Skin epidermis (tissue), 12 donors: ENCODE results near the gene TOGARAM2.
A peak's percentile ranks its signal among the peaks of the same experiment; 100 is the strongest.

Experiments
- H3K27ac ChIP-seq, 21 experiments: fragments of 200-600 bp; sonication (generic) in 11 of 21; one replicate each; pipeline ENCODE4 v1.5.0; 2020; ENCODE audit warnings: mild to moderate bottlenecking in 3 of 21, inconsistent platforms in 2 of 21, moderate library complexity in 2 of 21
- H3K4me3 ChIP-seq, 7 experiments: fragments of 200-600 bp; sonication (generic) in 2 of 7; one replicate each; pipeline ENCODE4 v1.5.0; 2020; ENCODE audit warnings: inconsistent platforms in 2 of 7, mild to moderate bottlenecking in 2 of 7, moderate library complexity in 1 of 7

TOGARAM2 gene

DNA sequence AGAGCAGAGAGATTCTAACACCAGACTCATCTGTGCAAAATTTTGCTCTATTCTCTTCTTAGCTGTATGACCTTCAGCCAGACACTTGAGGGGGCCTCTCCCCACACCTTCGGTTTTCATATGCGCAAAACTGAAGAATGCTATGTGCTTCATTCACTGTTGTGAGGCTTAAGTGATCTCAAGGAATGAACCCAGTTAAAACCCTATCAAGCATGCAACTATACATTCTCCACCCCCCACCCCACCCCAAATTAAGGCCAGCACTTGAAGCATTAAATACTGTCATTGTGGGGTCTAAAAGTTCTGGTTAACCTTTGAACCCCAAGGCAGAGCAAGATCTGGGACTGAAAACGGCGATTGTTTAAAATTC, 83.2 kb downstream of the TOGARAM2 start:
- peak overlapping the region in 19 of 21 experiments; percentile 37 to 89 (median 81) for H3K27ac ChIP-seq
- H3K4me3 ChIP-seq, result peak overlapping the region in 1 of 7 experiments; percentile 11

DNA sequence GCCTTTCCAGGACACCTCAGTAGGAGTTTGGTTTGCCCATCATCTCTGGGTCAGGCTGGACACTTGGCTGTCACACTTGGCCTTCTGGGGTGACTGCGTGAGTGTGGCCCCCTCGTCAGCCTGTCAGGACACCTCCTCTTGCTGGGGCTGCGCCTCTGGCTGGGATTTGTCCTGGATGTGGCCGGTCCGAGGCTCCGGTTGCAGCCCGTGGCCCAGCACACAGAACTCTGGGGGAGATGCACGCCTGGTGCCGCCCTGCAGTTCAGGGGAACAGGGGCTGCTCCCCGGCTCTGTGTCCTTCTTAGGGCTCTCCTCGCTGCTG, 83.6 kb downstream of the TOGARAM2 start:
- Histone ChIP-seq H3K27ac (peak overlapping the region in 20 of 21 experiments; percentile 33 to 89 (median 81)), H3K4me3 (peak overlapping the region in 1 of 7 experiments; percentile 11)

DNA sequence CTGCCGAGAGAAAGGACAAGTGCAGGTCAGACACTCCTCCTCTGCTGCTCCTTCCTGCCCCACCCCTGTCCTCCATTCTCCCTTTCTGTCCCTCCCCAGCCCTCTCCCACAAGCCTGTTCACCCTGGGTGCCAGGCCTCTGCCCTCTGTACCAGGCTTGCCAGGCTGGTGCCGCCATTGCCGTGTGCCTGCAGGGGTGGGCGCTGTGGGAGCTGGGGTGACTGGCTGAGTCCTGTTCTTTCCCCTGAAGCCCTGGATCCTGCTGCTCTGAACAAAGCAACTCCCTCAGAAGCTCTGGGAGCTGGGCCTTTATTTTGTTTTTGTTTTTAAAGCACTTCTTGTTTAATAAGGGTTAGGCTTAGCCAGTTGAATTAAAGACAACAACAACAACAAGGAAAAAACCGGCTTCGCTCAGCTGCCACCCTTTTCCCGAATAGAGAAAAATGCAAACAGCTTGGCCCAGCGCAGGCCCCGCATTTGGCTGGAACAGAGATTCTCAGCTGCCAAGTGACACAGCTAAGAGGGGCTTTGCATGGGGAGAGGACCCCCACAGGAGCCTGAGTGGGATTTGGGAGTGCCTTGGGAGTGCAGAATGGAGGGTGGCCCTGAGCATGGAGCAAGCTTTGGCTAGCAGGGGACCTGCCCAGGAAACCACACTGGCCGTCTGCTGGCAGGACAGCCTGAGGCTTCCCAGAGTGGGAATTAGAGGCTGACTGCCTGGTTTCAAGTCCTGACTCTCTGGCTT, 84.1 kb downstream of the TOGARAM2 start:
- peak overlapping the region in 20 of 21 experiments; percentile 33 to 89 (median 81) for H3K27ac ChIP-seq
- peak overlapping the region in 1 of 7 experiments; percentile 11 for H3K4me3 ChIP-seq

DNA sequence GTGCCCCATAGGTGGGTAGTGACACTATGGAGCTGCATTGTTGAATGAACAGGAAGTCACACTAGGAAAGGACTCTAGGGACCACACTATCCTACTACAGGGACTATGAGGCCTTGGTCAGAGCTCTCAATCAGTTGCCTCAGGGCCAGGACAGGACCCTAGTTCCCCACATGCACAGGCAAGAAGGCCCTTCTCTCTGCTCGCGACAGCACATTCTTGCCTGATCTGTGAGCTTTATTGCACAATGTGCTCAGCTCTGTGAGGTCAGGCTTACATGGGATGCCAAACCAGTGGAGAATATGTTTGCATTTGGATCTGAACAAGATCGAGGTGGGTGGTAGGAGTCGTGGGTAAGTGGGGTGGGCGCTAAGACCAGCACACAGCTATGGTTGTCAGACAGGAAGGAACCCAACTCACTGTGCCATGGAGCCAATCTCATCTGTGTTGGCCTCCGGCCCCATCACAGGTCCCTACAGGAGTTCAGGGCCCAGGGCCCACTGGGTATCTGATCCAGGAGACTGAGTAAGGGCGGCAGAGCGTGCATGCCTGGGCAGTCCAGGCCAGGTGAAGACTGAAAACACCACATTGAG, 85.3 kb downstream of the TOGARAM2 start:
- Histone ChIP-seq H3K27ac (peak overlapping the region in 20 of 21 experiments; percentile 35 to 89 (median 81)), H3K4me3 (no peak overlapping the region)

DNA sequence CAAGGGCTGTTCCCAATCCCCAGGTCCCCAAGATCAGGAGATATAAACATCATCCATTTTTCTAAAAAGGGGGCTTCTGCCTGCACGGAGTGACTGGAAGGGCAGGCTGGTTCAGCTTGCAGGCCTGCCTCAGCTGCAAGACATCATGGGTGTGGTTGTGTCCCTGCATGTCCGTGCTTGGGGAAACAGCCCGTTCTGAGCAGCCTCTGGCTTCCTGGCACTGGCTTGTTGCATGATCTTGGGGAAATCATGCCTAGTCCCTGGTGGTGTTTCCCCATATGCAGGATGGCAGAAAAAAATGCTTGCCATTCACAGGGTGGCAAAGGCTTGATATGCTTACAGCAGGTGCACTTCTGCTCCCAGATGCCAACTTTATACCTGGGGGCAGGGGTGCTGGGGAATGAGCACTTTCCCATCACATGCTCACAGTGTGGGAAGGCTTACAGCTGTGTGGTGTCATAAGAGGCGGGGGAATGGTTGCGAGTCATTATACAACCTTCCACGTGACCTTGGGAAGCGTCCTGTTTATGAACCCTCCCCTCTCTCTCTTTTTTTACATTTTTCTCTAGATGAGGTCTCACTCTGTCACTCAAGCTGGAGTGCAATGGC, 86.0 kb downstream of the TOGARAM2 start:
- Histone ChIP-seq H3K27ac (peak overlapping the region in 20 of 21 experiments; percentile 35 to 89 (median 81)), H3K4me3 (no peak overlapping the region)

DNA sequence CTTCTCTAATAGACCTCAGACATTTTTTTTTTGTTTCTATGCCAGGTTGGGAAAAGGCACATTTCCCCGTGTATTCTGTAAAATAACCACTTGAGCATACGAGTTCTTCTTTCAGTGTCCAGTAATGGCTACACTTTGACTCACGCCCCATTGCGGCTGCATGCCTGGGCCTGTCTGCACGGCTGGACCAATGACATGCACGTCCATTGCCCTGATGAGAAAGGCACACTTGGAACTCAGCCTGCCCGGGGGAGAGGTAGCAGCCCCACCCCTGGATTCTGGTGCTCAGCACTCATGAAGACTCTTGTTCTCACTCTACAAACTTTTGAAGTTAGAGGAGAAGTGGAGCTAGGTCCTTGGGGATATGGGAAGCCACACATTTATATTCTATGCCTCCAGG, 87.4 kb downstream of the TOGARAM2 start:
- H3K27ac ChIP-seq, result peak overlapping the region in 1 of 21 experiments; percentile 89
- no peak overlapping the region for H3K4me3 ChIP-seq

DNA sequence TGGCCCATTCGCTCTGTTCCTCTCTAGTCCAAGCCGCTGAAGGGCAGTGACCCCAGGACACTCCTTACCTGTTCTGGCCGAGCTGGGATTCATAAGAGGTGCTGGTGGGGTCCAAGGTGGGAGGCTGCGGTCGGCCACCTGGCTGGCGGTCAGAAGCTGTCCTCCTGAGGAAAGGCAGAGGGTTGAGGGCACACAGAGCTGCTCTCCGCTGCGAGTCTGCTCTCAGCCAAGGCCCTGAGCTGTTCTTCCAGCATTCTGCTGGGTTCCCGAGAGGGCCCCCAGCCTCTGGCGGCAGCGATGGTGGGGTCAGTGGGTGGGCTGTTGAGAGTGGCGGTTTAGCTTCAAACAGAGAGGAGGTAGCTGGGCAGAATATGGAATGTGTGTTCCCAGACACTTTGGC, 89.4 kb downstream of the TOGARAM2 start:
- H3K27ac ChIP-seq, result no peak overlapping the region
- H3K4me3 ChIP-seq, result no peak overlapping the region

DNA sequence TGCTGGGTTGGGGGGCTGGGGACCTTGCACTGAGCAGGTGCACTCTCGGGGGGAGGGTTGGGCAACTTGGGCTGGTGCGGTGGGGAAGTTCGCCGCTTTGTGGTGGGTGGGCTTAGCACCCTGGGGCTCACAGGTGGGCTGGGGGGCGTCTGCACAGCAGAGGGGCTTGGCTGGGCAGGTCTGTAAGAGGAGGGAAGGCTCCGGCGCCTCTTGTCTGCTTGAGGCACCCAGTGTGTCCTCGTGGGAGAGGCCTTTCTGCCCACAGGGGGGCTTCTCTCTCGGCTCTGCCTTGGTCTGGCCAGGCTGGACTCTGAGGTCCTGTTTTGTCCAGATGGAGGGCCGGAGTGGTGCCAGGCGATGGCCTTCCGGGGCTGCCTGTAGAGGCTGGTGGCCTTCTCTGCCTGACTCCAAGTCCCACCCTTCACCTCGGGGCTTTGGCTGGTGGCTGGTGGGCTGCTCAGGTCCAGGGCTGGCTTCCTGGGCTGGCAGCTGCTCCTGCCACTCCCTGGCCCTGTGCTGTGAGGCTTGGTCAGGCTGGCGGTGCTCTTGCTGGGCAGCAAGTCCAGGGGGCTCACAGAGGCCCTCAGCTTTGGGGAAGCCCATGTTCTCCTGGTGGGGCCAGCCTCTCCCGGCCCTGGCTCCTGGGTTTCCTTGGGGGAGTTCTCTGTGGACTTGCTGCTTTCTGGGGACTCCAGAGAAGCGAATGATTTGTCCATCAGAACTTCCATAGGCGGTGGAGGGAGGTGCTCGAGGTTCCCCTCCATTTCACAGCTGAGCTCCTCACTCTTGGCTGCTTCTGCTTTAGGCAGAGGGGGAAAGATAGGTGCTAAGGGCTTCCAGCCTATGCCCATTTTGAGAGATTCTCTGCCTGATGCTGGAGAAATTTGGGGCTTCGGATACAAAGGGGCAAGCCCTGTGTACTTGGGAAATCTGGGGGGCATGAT, 90.2 kb downstream of the TOGARAM2 start:
- no peak overlapping the region for H3K27ac ChIP-seq
- no peak overlapping the region for H3K4me3 ChIP-seq

DNA sequence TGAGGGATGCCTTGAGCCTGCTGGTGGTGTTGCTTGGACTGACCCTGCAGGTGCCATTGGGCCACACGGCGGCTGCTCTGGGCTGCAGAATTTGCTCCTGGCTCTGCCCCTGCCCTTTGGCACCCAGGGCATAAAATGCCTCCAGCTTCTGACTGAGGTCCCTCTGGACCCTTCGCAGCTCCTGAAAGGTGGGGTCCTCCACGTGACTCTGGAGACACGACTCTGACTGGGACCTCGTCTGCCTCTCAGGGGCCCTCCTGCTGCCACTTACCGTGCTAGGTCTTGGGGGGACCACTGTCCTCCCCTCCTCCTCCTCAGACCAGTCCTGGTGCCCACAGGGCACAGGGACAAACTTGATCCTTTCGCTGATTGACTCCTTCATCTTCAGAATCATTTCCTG, 91.2 kb downstream of the TOGARAM2 start:
- Histone ChIP-seq H3K4me3 (no peak overlapping the region), H3K27ac (no peak overlapping the region)

DNA sequence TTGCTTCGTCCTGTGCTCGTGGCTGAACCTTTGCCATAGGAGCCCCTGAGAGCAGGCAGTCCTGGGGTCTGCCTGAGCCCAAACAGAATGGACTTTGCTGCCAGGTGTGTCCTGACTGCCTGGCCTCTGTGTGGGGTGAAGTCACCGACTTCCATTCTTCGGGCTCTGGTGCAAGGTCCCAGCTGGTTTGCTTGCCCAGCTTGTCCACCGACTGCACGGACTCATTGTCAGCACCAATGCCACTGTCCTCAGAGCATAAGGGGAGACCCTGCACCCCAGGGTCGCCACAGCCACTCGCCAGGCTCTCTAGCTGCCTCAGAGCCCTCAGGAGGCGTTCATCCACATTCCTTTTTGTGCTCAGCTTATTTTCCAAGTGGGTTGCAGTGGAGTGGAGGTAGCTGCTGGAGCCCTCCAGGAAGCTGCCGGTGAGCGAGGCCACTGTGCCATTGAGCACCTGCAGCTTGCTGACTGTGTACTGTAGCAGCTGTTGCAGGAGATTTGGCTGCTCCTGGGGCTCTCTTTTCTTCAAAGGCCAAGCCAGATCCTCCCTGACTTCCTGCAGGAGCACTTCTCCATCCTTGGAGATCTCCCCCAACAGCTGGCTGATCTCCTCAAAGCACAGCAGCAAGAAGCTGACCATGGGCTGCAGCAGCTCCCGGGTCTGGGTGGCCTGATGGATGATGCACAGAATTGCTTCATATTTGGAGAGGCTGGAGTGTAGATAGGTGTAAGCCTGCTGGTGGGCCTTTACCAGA, 92.0 kb downstream of the TOGARAM2 start:
- no peak overlapping the region for H3K4me3 ChIP-seq
- H3K27ac ChIP-seq, result no peak overlapping the region

DNA sequence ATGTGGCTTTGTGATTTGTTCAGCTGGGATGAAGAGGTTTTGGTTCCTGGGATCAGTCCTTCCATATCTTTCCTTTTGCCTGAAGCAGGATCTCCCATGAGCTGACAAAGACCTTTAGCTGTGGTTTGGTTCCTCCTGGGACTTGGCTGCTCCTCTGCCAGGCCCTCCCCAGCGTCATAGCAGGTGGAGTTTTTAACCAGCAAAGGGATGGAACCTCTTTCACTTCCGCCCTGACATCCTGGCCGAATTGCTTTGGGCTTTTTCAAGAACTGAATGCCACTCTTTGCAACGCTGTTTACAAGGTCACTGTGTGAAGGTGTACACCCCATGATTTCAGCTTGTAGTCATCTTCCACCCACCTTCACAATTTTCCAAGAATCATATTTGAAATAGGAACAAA, 92.8 kb downstream of the TOGARAM2 start:
- H3K4me3 ChIP-seq, result no peak overlapping the region
- H3K27ac ChIP-seq, result no peak overlapping the region

DNA sequence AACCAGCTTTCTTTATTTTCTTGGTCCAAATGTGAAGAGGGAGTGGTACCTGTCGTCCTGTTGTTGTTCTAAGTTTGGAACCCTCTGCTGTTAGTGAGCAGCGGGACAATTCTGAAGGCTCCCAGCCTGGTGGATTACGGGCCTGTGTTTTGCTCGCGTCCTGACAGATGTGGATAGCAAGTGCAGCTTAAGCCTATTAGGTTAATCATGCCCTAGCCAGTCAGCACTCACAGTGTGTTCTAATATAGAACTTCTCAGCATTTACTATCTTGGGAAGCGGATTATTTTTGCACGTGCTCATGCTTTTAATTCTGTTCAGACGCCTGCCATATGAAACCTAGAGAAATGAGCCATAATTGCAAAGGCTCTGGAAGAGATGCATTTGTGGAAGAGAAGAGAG, 93.3 kb downstream of the TOGARAM2 start, which contains the start of gene PCARE:
TSS of gene PCARE (minus strand) at position 113 of the 400 bp plus-strand sequence. CDS start 262 bp downstream, outside the sequence.
- Histone ChIP-seq H3K27ac (no peak within 1 kb of the TSS), H3K4me3 (no peak within 1 kb of the TSS)

DNA sequence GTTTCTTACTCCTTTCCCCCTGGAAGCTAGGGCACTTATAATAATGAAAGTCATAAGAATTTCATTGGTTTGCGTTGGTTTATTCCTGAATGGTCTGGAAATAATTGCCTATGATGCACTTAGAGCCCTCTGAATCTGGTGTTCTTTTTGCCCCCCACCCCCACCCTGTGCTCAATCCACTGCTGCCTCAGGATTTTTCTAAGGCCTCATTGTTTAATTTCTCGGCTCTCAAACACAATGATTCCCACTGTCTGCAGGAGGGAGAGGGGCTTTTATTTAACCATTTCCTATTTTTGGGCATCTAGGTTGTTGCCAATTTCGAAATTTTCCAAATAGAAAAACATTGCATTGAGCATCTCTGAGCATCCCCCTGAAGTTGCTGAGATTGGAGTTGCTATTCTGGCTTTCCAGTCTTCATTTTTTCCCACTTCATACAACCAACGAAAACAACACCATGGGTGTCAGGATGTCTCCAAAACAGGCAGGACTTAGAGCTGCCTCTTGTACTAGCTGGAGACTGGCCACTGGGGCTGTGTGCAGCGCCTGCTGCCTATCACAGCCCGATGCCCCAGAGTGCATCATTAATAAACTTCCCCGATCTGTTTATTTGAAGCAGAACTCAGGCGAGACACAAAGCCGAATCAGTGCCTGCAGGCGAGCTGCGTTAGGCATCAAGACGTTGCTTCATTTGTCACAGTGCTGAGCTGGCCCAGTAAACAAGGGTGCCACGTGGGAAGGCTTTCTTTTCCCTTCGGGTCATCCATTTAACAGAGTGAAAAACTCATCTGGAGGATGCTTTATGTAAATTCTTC, 95.0 kb downstream of the TOGARAM2 start:
- Histone ChIP-seq H3K27ac (no peak overlapping the region), H3K4me3 (no peak overlapping the region)

DNA sequence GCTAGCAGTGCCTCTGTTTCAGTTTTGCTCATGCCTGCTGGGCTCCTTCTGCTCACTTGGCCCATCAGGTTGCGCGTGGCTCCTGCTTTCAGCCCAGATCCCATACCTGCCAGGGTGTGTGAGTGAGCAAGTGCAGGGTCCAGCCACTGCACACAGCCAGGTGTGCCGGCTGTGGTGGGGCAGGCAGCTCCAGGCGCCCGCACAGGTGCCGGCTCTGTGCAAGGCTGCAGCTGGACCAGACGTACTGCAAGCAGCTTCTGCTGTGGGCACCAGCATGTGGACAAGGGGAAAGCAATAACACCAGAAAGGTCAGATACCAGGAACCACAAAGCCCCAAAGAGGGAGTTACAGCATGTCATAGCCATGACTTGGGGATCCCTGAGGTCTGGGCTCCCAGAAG, 98.8 kb downstream of the TOGARAM2 start:
- no peak overlapping the region for H3K4me3 ChIP-seq
- H3K27ac ChIP-seq, result no peak overlapping the region

DNA sequence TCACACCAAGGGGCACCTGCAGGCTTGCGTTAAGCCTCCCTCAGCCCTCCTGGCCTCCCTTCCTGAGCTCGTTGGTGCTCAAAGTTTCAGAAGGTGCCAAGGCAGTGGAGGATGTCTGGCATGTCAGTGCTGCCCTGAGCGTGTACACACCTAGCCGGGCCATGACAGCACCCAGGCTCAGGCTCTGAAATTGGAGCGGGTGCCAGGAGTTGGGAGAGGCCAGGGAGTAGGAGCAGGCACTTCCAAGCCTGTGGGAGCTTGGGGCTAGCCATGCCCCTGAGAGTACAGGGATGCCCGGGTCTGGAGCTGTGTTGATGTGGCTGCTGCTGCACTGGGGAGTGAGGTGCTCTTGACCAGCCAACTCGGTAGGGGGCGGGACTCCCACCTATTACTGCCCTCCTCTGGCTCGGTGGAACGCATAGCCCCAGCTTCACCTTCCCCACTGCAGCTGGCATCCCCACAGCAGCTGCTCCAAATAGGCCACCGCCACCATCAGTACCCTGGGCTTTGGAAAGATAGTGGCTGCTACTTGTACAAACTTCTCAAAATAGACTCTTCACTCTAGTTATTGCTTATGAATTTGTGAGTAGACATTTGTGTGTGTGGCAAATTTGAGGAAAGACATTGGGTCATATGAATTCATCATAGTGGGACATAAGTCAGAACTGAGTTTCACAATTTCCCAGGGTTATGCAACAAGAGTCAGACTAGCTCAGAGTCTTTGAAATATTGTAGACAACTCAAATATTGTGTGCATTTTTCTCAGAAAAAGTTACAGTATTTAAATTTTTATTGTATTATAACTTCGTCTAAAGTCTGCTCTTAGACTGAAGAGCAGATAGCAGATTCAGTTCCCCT, 100.0 kb downstream of the TOGARAM2 start:
- Histone ChIP-seq H3K27ac (no peak overlapping the region), H3K4me3 (no peak overlapping the region)

DNA sequence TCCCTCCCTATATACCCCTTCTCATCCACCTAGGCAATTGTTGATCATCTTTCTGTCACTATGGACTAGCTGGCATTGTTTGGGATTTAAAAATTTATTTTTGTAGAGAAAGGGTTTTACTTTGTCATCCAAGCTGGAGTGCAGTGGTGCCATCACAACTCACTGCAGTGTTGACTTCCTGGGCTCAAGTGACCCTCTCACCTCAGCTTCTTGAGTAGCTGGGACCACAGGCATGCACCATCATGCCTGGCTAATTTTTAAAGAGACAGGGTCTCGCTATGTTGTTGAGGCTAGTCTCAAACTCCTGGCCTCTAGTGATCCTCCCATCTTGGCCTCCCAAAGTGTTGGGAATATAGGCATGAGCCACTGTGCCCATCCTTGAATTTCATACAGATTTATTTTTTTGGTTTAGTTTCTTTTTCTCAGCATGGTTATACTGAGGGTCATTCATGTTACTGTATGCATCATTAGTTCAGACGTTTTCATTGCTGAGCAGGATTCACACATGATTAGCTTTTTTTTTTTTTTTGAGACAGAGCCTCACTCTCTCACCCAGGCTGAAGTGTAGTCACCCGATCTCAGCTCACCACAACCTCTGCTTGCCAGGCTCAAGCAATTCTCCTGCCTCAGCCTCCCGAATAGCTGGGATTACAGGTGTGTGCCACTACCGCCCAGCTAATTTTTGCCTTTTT, 101.9 kb downstream of the TOGARAM2 start:
- H3K4me3 ChIP-seq, result no peak overlapping the region
- H3K27ac ChIP-seq, result no peak overlapping the region

DNA sequence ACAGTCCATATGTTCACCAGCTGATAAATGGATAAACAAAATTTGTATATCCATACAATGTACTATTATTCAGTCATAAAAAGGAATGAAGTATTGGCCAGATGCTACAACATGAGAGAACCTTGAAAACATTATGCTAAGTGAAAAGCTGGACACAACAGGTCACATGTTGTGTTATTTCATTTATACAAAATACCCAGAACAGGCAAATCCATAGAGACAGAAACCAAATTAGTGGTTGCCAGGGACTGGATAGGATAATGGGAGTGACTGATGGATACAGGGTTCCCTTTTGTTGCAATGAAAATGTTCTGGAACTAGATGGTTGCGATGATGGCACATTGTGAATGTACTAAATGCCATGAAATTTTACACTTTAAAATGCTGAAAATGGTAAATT, 103.5 kb downstream of the TOGARAM2 start:
- no peak overlapping the region for H3K4me3 ChIP-seq
- H3K27ac ChIP-seq, result no peak overlapping the region
